H9 (cell line): Measurements from ENCODE around the gene MS4A18. TPM values are rescaled to one million over a fixed set of nuclear protein-coding genes. Genes with fewer than 3 reads are reported as not detected.

Experiments
- DNase-seq: peaks from one replicate; pipeline ENCODE4 v3.0.0-alpha.2; 2017
- H2AFZ ChIP-seq: one replicate; pipeline ENCODE4 v1.6.1; 2013; ENCODE audit warnings: mild to moderate bottlenecking, low read length, control low read depth, moderate library complexity
- H2AK5ac ChIP-seq: 2 replicates; pipeline ENCODE4 v1.6.1; 2013; ENCODE audit warnings: low read length, control low read depth, mixed read lengths; ENCODE audit not compliant: insufficient read length
- H2BK120ac ChIP-seq: one replicate; pipeline ENCODE4 v1.6.1; 2013; ENCODE audit warnings: low read depth, mild to moderate bottlenecking, low read length, control low read depth, inconsistent platforms; ENCODE audit not compliant: poor library complexity, severe bottlenecking
- H2BK12ac ChIP-seq: 2 replicates; pipeline ENCODE4 v1.6.1; 2013; ENCODE audit warnings: low read length, control low read depth, mixed read lengths, low read depth; ENCODE audit not compliant: insufficient read length
- H2BK15ac ChIP-seq: 2 replicates; pipeline ENCODE4 v1.6.1; 2013; ENCODE audit warnings: low read depth, low read length, control low read depth
- H2BK20ac ChIP-seq: one replicate; pipeline ENCODE4 v1.6.1; 2013; ENCODE audit warnings: low read depth, mild to moderate bottlenecking, low read length, control low read depth, inconsistent platforms; ENCODE audit not compliant: poor library complexity, severe bottlenecking
- H2BK5ac ChIP-seq: 2 replicates; pipeline ENCODE4 v1.6.1; 2013; ENCODE audit warnings: low read length, control low read depth, mixed read lengths; ENCODE audit not compliant: insufficient read length
- H3K14ac ChIP-seq: 2 replicates; pipeline ENCODE4 v1.6.1; 2013; ENCODE audit warnings: low read length, control low read depth; ENCODE audit not compliant: insufficient read depth
- H3K18ac ChIP-seq: 2 replicates; pipeline ENCODE4 v1.6.1; 2013; ENCODE audit warnings: low read depth, mild to moderate bottlenecking, mixed read lengths, low read length, control low read depth; ENCODE audit not compliant: insufficient read length
- H3K23ac ChIP-seq: 2 replicates; pipeline ENCODE4 v1.6.1; 2013; ENCODE audit warnings: low read length, control low read depth, mixed read lengths, low read depth; ENCODE audit not compliant: insufficient read length
- H3K23me2 ChIP-seq: 2 replicates; pipeline ENCODE4 v1.6.1; 2013; ENCODE audit warnings: low read depth, mild to moderate bottlenecking, mixed read lengths, low read length, control low read depth; ENCODE audit not compliant: insufficient read length, poor library complexity, severe bottlenecking
- H3K27ac ChIP-seq: 2 replicates; pipeline ENCODE4 v1.5.1; 2013; ENCODE audit warnings: low read length, control low read depth, mixed read lengths, low read depth; ENCODE audit not compliant: insufficient read length
- H3K27me3 ChIP-seq: 2 replicates; pipeline ENCODE4 v1.6.1; 2013; ENCODE audit warnings: low read length, control low read depth, inconsistent platforms; ENCODE audit not compliant: insufficient read depth
- H3K4ac ChIP-seq: 2 replicates; pipeline ENCODE4 v1.6.1; 2013; ENCODE audit warnings: low read depth, mild to moderate bottlenecking, control low read depth, inconsistent platforms, low read length, moderate library complexity
- H3K4me1 ChIP-seq: 2 replicates; pipeline ENCODE4 v1.6.1; 2013; ENCODE audit warnings: low read length, control low read depth, inconsistent platforms; ENCODE audit not compliant: insufficient read depth
- H3K4me2 ChIP-seq: 2 replicates; pipeline ENCODE4 v1.6.1; 2013; ENCODE audit warnings: low read length, control low read depth, mixed read lengths; ENCODE audit not compliant: insufficient read length, insufficient read depth
- H3K56ac ChIP-seq: 2 replicates; pipeline ENCODE4 v1.6.1; 2013; ENCODE audit warnings: low read depth, mild to moderate bottlenecking, mixed read lengths, low read length, control low read depth; ENCODE audit not compliant: insufficient read length
- H3K79me1 ChIP-seq: 2 replicates; pipeline ENCODE4 v1.6.1; 2013; ENCODE audit warnings: low read depth, mild to moderate bottlenecking, moderate library complexity, low read length, control low read depth, inconsistent platforms; ENCODE audit not compliant: insufficient read depth, poor library complexity, severe bottlenecking
- H3K79me2 ChIP-seq: 2 replicates; pipeline ENCODE4 v1.6.1; 2013; ENCODE audit warnings: low read length, control low read depth, inconsistent platforms; ENCODE audit not compliant: insufficient read depth
- H3K9ac ChIP-seq: 2 replicates; pipeline ENCODE4 v1.6.1; 2013; ENCODE audit warnings: low read length, control low read depth, mixed read lengths; ENCODE audit not compliant: insufficient read length; ENCODE audit errors: extremely low read depth
- H3K9me3 ChIP-seq: one replicate; pipeline ENCODE4 v1.6.1; 2013; ENCODE audit warnings: low read depth, low read length, inconsistent platforms; ENCODE audit not compliant: control insufficient read depth
- H3T11ph ChIP-seq: one replicate; pipeline ENCODE4 v1.6.1; 2013; ENCODE audit warnings: mild to moderate bottlenecking, low read length, control low read depth, inconsistent platforms
- H4K20me1 ChIP-seq: one replicate; pipeline ENCODE4 v1.6.1; 2013; ENCODE audit not compliant: control insufficient read depth, insufficient read length, insufficient read depth
- H4K5ac ChIP-seq: 2 replicates; pipeline ENCODE4 v1.6.1; 2013; ENCODE audit warnings: low read depth, mild to moderate bottlenecking, mixed read lengths, low read length, control low read depth; ENCODE audit not compliant: insufficient read length
- H4K8ac ChIP-seq: replicated peaks from 2 replicates; pipeline ENCODE4 v1.6.1; 2013; ENCODE audit warnings: low read length, control low read depth, mixed read lengths, low read depth; ENCODE audit not compliant: insufficient read length
- H4K91ac ChIP-seq: 2 replicates; pipeline ENCODE4 v1.6.1; 2013; ENCODE audit warnings: low read depth, mild to moderate bottlenecking, moderate library complexity, mixed read lengths, low read length, control low read depth; ENCODE audit not compliant: insufficient read length
- H3K27ac Mint-ChIP-seq, 3 experiments: 2 replicates in 2 of 3; 3 replicates in 1 of 3; pipeline ENCODE4 v1.8.0; 2020 to 2021; ENCODE audit warnings: mixed read lengths in 3 of 3, mild to moderate bottlenecking in 1 of 3, moderate library complexity in 1 of 3
- H3K27me3 Mint-ChIP-seq: 2 replicates; pipeline ENCODE4 v1.8.0; 2021; ENCODE audit warnings: low read depth, mild to moderate bottlenecking, moderate library complexity, mixed read lengths
- H3K36me3 Mint-ChIP-seq, 3 experiments: 2 replicates in 2 of 3; 3 replicates in 1 of 3; pipeline ENCODE4 v1.8.0; 2020 to 2021; ENCODE audit warnings: low read depth in 3 of 3, mixed read lengths in 3 of 3; ENCODE audit not compliant: insufficient read depth in 1 of 3
- H3K4me1 Mint-ChIP-seq, 2 experiments: 2 replicates each; pipeline ENCODE4 v1.8.0; 2020; ENCODE audit warnings: mixed read lengths in 2 of 2
- H3K4me3 Mint-ChIP-seq, 2 experiments: 2 replicates in 1 of 2; 3 replicates in 1 of 2; pipeline ENCODE4 v1.8.0; 2020 to 2021; ENCODE audit warnings: mild to moderate bottlenecking in 2 of 2, mixed read lengths in 2 of 2, moderate library complexity in 1 of 2
- H3K9me3 Mint-ChIP-seq, 2 experiments: 2 replicates in 1 of 2; 3 replicates in 1 of 2; pipeline ENCODE4 v1.8.0; 2020; ENCODE audit warnings: mild to moderate bottlenecking in 2 of 2, mixed read lengths in 2 of 2, moderate library complexity in 1 of 2
- CTCF ChIP-seq: fragments of 200-600 bp; sonication (generic); conservative IDR thresholded peaks from 3 replicates; pipeline ENCODE4 v1.8.0; 2021; ENCODE audit warnings: antibody characterized with exemption, mild to moderate bottlenecking
- WGBS: extraction: QIAGEN DNeasy Blood & Tissue Kit; methylation state at CpG from one replicate; pipeline ENCODE4 v1.1.7; 2013; ENCODE audit warnings: missing lambda C conversion rate, low lambda C conversion rate, mixed read lengths; ENCODE audit not compliant: insufficient read length; ENCODE audit errors: extremely low coverage; 5-methylcytosine and 5-hydroxymethylcytosine counted together
- total RNA-seq: library from RNA; stranded (reverse); gene quantifications from 2 replicates; pipeline ENCODE4 v1.2.1, GENCODE V29; 2021

Gene MS4A18
- total RNA-seq, 1 experiment from 2014 or later = not detected

- Histone ChIP-seq H3T11ph (no peak overlapping the region), H2BK12ac (no peak overlapping the region), H2AK5ac (no peak overlapping the region), H3K23ac (no peak overlapping the region), H3K9me3 (no peaks in the 10 kb centered on the region), H3K79me1 (no peaks in the 10 kb centered on the region), H3K4ac (no peak overlapping the region), H2BK20ac (no peak overlapping the region), H3K27me3 (no peaks in the 10 kb centered on the region), H3K9ac (no peak overlapping the region), H3K14ac (no peak overlapping the region), H2BK15ac (no peak overlapping the region), H2BK120ac (no peak overlapping the region), H3K27ac (no peak overlapping the region), H4K8ac (no peak overlapping the region), H2AFZ (no peak overlapping the region), H3K56ac (no peak overlapping the region), H4K20me1 (no peaks in the 10 kb centered on the region), H3K4me2 (no peak overlapping the region), H2BK5ac (no peak overlapping the region), H3K4me1 (no peaks in the 10 kb centered on the region), H3K23me2 (no peaks in the 10 kb centered on the region), H3K18ac (no peak overlapping the region), H3K79me2 (no peaks in the 10 kb centered on the region), H4K5ac (no peak overlapping the region), H4K91ac (no peak overlapping the region)
- Mint-ChIP-seq H3K4me1 (peaks cover 4 to 8% of the 10 kb centered on the region in 2 experiments), H3K4me3 (no peak overlapping the region), H3K27me3 (peaks cover 3% of the 10 kb centered on the region), H3K27ac (no peak overlapping the region), H3K36me3 (no peaks in the 10 kb centered on the region; a peak in 2 of 7 replicates), H3K9me3 (peaks cover 0 to 4% of the 10 kb centered on the region in 2 experiments; a peak in 4 of 5 replicates)
- no peak for DNase-seq
- TF ChIP-seq CTCF = peak; percentile 34; the same call in 1 of the 3 replicates
- WGBS = no CpG with 5 or more reads among the region's 1 CpG
These were observed 18.5 kb downstream of the MS4A18 start for GRCh38 chr11:60743058-60743457.
